GM23248 (cell line): ENCODE measurements around the gene TRIM40. TPM values are rescaled to one million over a fixed set of nuclear protein-coding genes. Genes with fewer than 3 reads are reported as not detected.

ENCODE experiments used
- DNase-seq: peaks from one replicate; pipeline ENCODE4 v3.0.0-alpha.2; 2015
- H2AFZ ChIP-seq: fragments of 200-600 bp; sonication (generic); 2 replicates; pipeline ENCODE4 v1.6.1; 2016; ENCODE audit warnings: antibody characterized with exemption
- H3F3A ChIP-seq: fragments of 200-600 bp; sonication (generic); 2 replicates; pipeline ENCODE4 v1.6.1; 2016; ENCODE audit warnings: mild to moderate bottlenecking, antibody characterized with exemption, mixed run types; ENCODE audit not compliant: insufficient read depth
- H3K27ac ChIP-seq: fragments of 200-600 bp; sonication (generic); 2 replicates; pipeline ENCODE4 v1.5.1; 2016; ENCODE audit warnings: mild to moderate bottlenecking
- H3K27me3 ChIP-seq: fragments of 200-600 bp; sonication (generic); replicated peaks from 2 replicates; pipeline ENCODE4 v1.6.1; 2016; ENCODE audit warnings: mild to moderate bottlenecking; ENCODE audit not compliant: insufficient read depth
- H3K36me3 ChIP-seq: fragments of 200-600 bp; sonication (generic); 2 replicates; pipeline ENCODE4 v1.6.1; 2016; ENCODE audit warnings: low read depth, mild to moderate bottlenecking
- H3K4me1 ChIP-seq: fragments of 200-600 bp; sonication (generic); 2 replicates; pipeline ENCODE4 v1.6.1; 2016; ENCODE audit warnings: mild to moderate bottlenecking; ENCODE audit not compliant: insufficient read depth
- H3K4me2 ChIP-seq: fragments of 200-600 bp; sonication (generic); one replicate; pipeline ENCODE4 v1.6.1; 2016; ENCODE audit warnings: mild to moderate bottlenecking; ENCODE audit not compliant: unreplicated experiment
- H3K4me3 ChIP-seq: fragments of 200-600 bp; sonication (generic); 2 replicates; pipeline ENCODE4 v1.5.1; 2016; ENCODE audit warnings: mild to moderate bottlenecking
- H3K79me2 ChIP-seq: fragments of 200-600 bp; sonication (generic); 2 replicates; pipeline ENCODE4 v1.6.1; 2016; ENCODE audit warnings: mild to moderate bottlenecking; ENCODE audit not compliant: insufficient read depth
- H3K9ac ChIP-seq: fragments of 200-600 bp; sonication (generic); 2 replicates; pipeline ENCODE4 v1.6.1; 2016; ENCODE audit warnings: mild to moderate bottlenecking
- H3K9me2 ChIP-seq: fragments of 200-600 bp; sonication (generic); 2 replicates; pipeline ENCODE4 v1.6.1; 2016; ENCODE audit warnings: mixed run types, mild to moderate bottlenecking, moderate library complexity; ENCODE audit not compliant: insufficient read depth
- H3K9me3 ChIP-seq: fragments of 200-600 bp; sonication (generic); one replicate; pipeline ENCODE4 v1.6.1; 2017; ENCODE audit warnings: low read depth
- H4K20me1 ChIP-seq: fragments of 200-600 bp; sonication (generic); 2 replicates; pipeline ENCODE4 v1.6.0; 2016; ENCODE audit not compliant: insufficient read depth
- EZH2 ChIP-seq: fragments of 200-600 bp; sonication (generic); IDR thresholded peaks from 2 replicates; pipeline ENCODE4 v1.6.1; 2018; ENCODE audit warnings: antibody characterized with exemption, mild to moderate bottlenecking; ENCODE audit not compliant: insufficient read depth, poor library complexity, severe bottlenecking
- EZH2phosphoT487 ChIP-seq: fragments of 200-600 bp; sonication (generic); IDR thresholded peaks from 2 replicates; pipeline ENCODE4 v1.6.1; 2018; ENCODE audit warnings: antibody characterized with exemption, moderate library complexity, mild to moderate bottlenecking, low read depth; ENCODE audit not compliant: insufficient read depth
- WGBS, 2 experiments: methylation state at CpG; one replicate each; pipeline ENCODE4 v1.1.6; 2015 to 2017; ENCODE audit warnings: low lambda C conversion rate in 2 of 2, low coverage in 1 of 2; ENCODE audit errors: missing lambda C conversion rate in 2 of 2; 5-methylcytosine and 5-hydroxymethylcytosine counted together
- in situ Hi-C: fragments of 300-500 bp; cut with MboI; formaldehyde crosslinking; loops from 2 replicates; pipeline ENCODE4 v1.15.0; 2020
- polyA plus RNA-seq: library from polyadenylated mRNA; unstranded; fragments of >200 nt; fragmentation: Nextera tagmentation; extraction: Ambion mirVana; gene quantifications from 2 replicates; pipeline ENCODE4 v1.2.1, GENCODE V29; 2016
- total RNA-seq: library from RNA; depleted of rRNA; stranded (reverse); fragments of >200 nt; shearing (Covaris generic); gene quantifications from 2 replicates; pipeline ENCODE4 v1.2.3, GENCODE V29; 2014

TRIM40 gene
- total and polyA plus RNA-seq, 2 experiments from 2014 or later = not detected

- peaks cover 28% of the 10 kb centered on the region for H3K4me1 ChIP-seq
- in situ Hi-C loops = no loop called here
- peaks cover 11% of the 10 kb centered on the region for H3F3A ChIP-seq
- no peaks in the 10 kb centered on the region for H3K9me2 ChIP-seq
- 75 to 81% methylated on average over 13 to 17 of the region's 17 CpGs for WGBS, 2 experiments
- no peaks in the 10 kb centered on the region for H3K79me2 ChIP-seq
- no peaks in the 10 kb centered on the region for H3K36me3 ChIP-seq
- no peak for DNase-seq
- TF ChIP-seq EZH2 (no peak), EZH2phosphoT487 (no peak)
- H4K20me1 ChIP-seq = no peaks in the 10 kb centered on the region
- no peak overlapping the region for H2AFZ ChIP-seq
- no peaks in the 10 kb centered on the region; the same call in 1 of the 2 replicates for H3K27me3 ChIP-seq
- H3K27ac ChIP-seq = no peak overlapping the region
- no peak overlapping the region for H3K4me2 ChIP-seq
- H3K9me3 ChIP-seq = no peaks in the 10 kb centered on the region
- no peak overlapping the region for H3K9ac ChIP-seq
- H3K4me3 ChIP-seq = no peak overlapping the region
Measured at GRCh38 chr6:30160008-30160784, 24.3 kb downstream of the TRIM40 start.

GRCh38 chr6:30160785-30161531, 25.0 kb downstream of the TRIM40 start, which contains the start of gene TRIM10:
TSS of gene TRIM10 (minus strand) at chr6:30161211. CDS start at chr6:30160858, 353 bp downstream.
- Histone ChIP-seq H3K36me3 (no peaks in the 10 kb centered on the region), H3K9me2 (no peaks in the 10 kb centered on the region), H3K4me2 (no peak within 1 kb of the TSS), H3K9ac (no peak within 1 kb of the TSS), H3K79me2 (no peaks in the 10 kb centered on the region), H3F3A (peaks cover 3% of the 10 kb centered on the region), H3K27me3 (no peaks in the 10 kb centered on the region; the same call in 1 of the 2 replicates), H4K20me1 (no peaks in the 10 kb centered on the region), H3K4me1 (peaks cover 20% of the 10 kb centered on the region), H3K27ac (no peak within 1 kb of the TSS), H3K4me3 (no peak within 1 kb of the TSS), H3K9me3 (no peaks in the 10 kb centered on the region), H2AFZ (no peak within 1 kb of the TSS)
- in situ Hi-C loops = no loop called here
- DNase-seq = no peak
- 50 to 74% methylated on average over 4 of the region's 4 CpGs for WGBS, 2 experiments
- TF ChIP-seq EZH2 = no peak
- no peak for TF ChIP-seq EZH2phosphoT487

GRCh38 chr6:30162265-30163089, 26.5 kb downstream of the TRIM40 start:
- no peaks in the 10 kb centered on the region for H3K9me2 ChIP-seq
- no peaks in the 10 kb centered on the region for H3K79me2 ChIP-seq
- H3K9me3 ChIP-seq = no peaks in the 10 kb centered on the region
- peaks cover 8% of the 10 kb centered on the region for H3K27me3 ChIP-seq
- peaks cover 5% of the 10 kb centered on the region for H3K4me1 ChIP-seq
- H2AFZ ChIP-seq = no peak overlapping the region
- in situ Hi-C loops = no loop called here
- H3F3A ChIP-seq = no peaks in the 10 kb centered on the region
- no peak overlapping the region for H3K4me3 ChIP-seq
- no peaks in the 10 kb centered on the region for H3K36me3 ChIP-seq
- no peak overlapping the region for H3K9ac ChIP-seq
- no peak overlapping the region for H3K4me2 ChIP-seq
- no peak for DNase-seq
- TF ChIP-seq EZH2 = no peak
- TF ChIP-seq EZH2phosphoT487 = no peak
- H3K27ac ChIP-seq = no peak overlapping the region
- H4K20me1 ChIP-seq = no peaks in the 10 kb centered on the region
- WGBS, 2 experiments = 62% methylated on average over 12 of the region's 12 CpGs
